ENCODE results near the gene ZNG1B. TPM values are rescaled to one million over a fixed set of nuclear protein-coding genes. Genes with fewer than 3 reads are reported as not detected.

ZNG1B gene
- total RNA-seq (2022; extraction: Qiagen RNA extraction) = 39.2 to 42.1 TPM (median 40.8 TPM) in 5 replicates

GRCh38 chr2:113437508-113438465 is at the start of gene ZNG1B:
TSS of gene ZNG1B (plus strand) at chr2:113437691. CDS start at chr2:113437869, 178 bp downstream.

GRCh38 chr2:113498365-113498764 is 60.9 kb downstream of the ZNG1B start, which contains the start of gene FOXD4L1:
TSS of gene FOXD4L1 (plus strand) at chr2:113498665. CDS start at chr2:113499257, 592 bp downstream.

Other genes with a start within 250 kb of the ZNG1B start
- gene PAX8, start 158.8 kb upstream of the ZNG1B start, total RNA-seq (2022; extraction: Qiagen RNA extraction) = 0.54 to 1.3 TPM (median 0.97 TPM) in 5 replicates
- 0.21 to 0.55 TPM (median 0.29 TPM) in 5 replicates for gene FOXD4L1, start 61.0 kb downstream of the ZNG1B start, total RNA-seq (2022; extraction: Qiagen RNA extraction)
- gene RABL2A, start 189.6 kb downstream of the ZNG1B start, total RNA-seq (2022; extraction: Qiagen RNA extraction) = 7.7 to 10.2 TPM (median 8.6 TPM) in 5 replicates